Esophagus muscularis mucosa (tissue), 4 donors: Measurements from ENCODE around the gene QRICH2.

Experiments
- EP300 ChIP-seq: sonication (generic); formaldehyde crosslinking; IDR thresholded peaks from one replicate; pipeline ENCODE4 v1.6.1; 2017; ENCODE audit warnings: antibody characterized with exemption
- POLR2A ChIP-seq: fragments of 450-650 bp; IDR thresholded peaks from one replicate; pipeline ENCODE4 v1.6.1; 2017; ENCODE audit warnings: antibody characterized with exemption, moderate library complexity, mild to moderate bottlenecking, low read depth
- POLR2AphosphoS5 ChIP-seq, 2 donors: sonication (generic); formaldehyde crosslinking; IDR thresholded peaks; one replicate each; pipeline ENCODE4 v1.6.1; 2017; ENCODE audit warnings: antibody characterized with exemption in 2 of 2
- TF ChIP-seq, protein P1 (sequence below), 3 experiments: fragments of 200-600 bp in 2 of 3; fragments of 450-650 bp in 1 of 3; sonication (generic) in 2 of 3; IDR thresholded peaks; one replicate each; pipeline ENCODE4 v1.5.1; 2017 to 2019; ENCODE audit warnings: antibody characterized with exemption in 3 of 3, mild to moderate bottlenecking in 2 of 3, moderate library complexity in 1 of 3

DNA sequence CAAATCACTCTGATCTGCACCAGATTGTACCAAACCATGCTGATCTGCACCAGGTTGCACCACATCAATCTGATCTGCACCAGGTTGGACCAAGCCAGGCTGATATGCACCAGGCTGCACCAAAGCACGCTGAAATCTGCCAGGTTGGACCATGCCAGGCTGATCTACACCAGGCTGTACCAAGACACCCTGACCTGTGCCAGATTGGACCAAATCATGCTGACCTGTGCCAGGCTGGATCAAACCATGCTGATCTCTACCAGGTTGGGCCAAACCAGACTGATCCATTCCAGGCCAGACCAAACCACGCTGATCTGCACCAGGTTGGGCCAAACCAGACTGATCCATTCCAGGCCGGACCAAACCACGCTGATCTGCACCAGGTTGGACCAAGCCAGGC lies 15.5 kb downstream of the QRICH2 start:
- TF ChIP-seq, protein P1, sequence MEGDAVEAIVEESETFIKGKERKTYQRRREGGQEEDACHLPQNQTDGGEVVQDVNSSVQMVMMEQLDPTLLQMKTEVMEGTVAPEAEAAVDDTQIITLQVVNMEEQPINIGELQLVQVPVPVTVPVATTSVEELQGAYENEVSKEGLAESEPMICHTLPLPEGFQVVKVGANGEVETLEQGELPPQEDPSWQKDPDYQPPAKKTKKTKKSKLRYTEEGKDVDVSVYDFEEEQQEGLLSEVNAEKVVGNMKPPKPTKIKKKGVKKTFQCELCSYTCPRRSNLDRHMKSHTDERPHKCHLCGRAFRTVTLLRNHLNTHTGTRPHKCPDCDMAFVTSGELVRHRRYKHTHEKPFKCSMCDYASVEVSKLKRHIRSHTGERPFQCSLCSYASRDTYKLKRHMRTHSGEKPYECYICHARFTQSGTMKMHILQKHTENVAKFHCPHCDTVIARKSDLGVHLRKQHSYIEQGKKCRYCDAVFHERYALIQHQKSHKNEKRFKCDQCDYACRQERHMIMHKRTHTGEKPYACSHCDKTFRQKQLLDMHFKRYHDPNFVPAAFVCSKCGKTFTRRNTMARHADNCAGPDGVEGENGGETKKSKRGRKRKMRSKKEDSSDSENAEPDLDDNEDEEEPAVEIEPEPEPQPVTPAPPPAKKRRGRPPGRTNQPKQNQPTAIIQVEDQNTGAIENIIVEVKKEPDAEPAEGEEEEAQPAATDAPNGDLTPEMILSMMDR (IDR thresholded peaks at IDR 0.05) = no peak
- no peak for TF ChIP-seq POLR2AphosphoS5 (IDR thresholded peaks at IDR 0.05)
- TF ChIP-seq EP300 = no peak
- no peak for TF ChIP-seq POLR2A
